ENCODE results near the gene SELENOF. TPM values are rescaled to one million over a fixed set of nuclear protein-coding genes. Genes with fewer than 3 reads are reported as not detected.

SELENOF gene
- total RNA-seq, 3 donors from 2014 or later = 109 to 215 (median 162) TPM

DNA sequence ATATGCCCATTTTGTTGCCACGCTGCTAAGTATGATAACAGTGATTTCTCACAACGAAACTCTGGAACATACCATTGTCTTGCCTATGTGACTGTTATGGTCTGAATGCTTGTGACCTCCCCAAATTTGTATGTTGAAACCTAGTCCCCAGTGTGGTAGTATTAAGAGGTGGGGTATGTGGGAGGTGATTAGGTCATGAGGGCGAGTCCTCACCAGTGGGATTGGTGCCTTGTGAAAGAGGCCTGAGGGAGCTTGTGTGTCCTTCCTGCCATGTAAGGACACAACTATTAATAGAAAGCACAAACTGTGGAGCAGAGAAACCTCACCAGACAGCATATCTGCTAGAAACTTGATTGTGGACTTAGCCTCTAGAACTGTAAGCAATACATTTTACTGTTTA, 84.6 kb downstream of the SELENOF start:
- intact Hi-C loops (cut with DNase I; ENCODE audit: low total_unique reads) = no loop called here
- DNase-seq (ENCODE audit: low spot score in 2 of 2) = no peak
- H3K4me1 ChIP-seq = no peaks in the 10 kb centered on the region
- H3K27ac ChIP-seq = no peak overlapping the region
- H3K27me3 ChIP-seq = no peaks in the 10 kb centered on the region
- no peak overlapping the region for H3K4me3 ChIP-seq
- no peak for TF ChIP-seq POLR2AphosphoS5 (IDR thresholded peaks at IDR 0.05)
- no peak for TF ChIP-seq POLR2A (IDR thresholded peaks at IDR 0.05)
- TF ChIP-seq, protein P1, sequence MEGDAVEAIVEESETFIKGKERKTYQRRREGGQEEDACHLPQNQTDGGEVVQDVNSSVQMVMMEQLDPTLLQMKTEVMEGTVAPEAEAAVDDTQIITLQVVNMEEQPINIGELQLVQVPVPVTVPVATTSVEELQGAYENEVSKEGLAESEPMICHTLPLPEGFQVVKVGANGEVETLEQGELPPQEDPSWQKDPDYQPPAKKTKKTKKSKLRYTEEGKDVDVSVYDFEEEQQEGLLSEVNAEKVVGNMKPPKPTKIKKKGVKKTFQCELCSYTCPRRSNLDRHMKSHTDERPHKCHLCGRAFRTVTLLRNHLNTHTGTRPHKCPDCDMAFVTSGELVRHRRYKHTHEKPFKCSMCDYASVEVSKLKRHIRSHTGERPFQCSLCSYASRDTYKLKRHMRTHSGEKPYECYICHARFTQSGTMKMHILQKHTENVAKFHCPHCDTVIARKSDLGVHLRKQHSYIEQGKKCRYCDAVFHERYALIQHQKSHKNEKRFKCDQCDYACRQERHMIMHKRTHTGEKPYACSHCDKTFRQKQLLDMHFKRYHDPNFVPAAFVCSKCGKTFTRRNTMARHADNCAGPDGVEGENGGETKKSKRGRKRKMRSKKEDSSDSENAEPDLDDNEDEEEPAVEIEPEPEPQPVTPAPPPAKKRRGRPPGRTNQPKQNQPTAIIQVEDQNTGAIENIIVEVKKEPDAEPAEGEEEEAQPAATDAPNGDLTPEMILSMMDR (IDR thresholded peaks at IDR 0.05) = no peak
- no peaks in the 10 kb centered on the region for H3K36me3 ChIP-seq
- H3K9me3 ChIP-seq = no peaks in the 10 kb centered on the region

DNA sequence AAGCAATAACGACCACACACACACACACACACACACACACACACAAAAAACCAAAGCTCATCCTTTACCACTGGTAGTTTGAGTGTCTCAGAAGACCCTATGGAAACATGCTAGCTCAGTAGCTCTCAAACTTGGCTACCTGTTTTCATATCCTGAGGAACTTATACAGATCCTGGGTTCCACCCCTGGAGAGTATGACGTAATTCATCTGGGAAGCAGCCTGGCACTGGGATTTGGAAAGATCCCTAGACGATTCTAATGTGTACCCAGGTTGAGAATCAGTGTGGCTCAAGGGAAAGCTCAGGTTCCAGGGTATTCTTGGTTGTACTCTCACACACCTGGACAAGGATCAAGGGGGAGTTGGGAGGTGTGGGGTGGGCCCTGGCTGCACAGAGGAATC, 85.9 kb downstream of the SELENOF start:
- Histone ChIP-seq H3K27me3 (no peaks in the 10 kb centered on the region), H3K4me1 (no peaks in the 10 kb centered on the region), H3K36me3 (no peaks in the 10 kb centered on the region), H3K27ac (no peak overlapping the region), H3K9me3 (no peaks in the 10 kb centered on the region), H3K4me3 (no peak overlapping the region)
- no peak for DNase-seq (ENCODE audit: low spot score in 2 of 2)
- TF ChIP-seq POLR2A (IDR thresholded peaks at IDR 0.05) (no peak), POLR2AphosphoS5 (IDR thresholded peaks at IDR 0.05) (no peak)
- intact Hi-C loops (cut with DNase I; ENCODE audit: low total_unique reads) = no loop called here

DNA sequence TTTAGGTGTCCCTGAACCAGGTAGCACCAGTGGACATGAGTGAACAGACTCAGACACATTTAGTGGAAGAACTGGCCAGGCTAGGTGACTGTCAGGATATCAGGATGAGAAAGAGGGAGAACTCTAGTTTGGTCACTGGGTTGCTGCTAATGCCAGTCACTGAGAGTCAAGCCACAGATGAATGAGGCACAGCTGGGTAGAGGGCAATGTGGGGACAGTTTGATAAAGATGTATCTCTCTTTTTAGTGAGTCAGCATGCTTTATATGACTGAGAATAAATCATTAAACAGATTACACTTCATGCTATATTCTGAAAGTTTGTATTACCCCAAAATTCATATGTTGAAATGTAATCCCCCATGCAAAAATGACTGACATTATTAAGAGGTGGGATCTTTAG, 87.1 kb downstream of the SELENOF start:
- intact Hi-C loops (cut with DNase I; ENCODE audit: low total_unique reads) = no loop called here
- H3K27me3 ChIP-seq = no peaks in the 10 kb centered on the region
- no peak for TF ChIP-seq POLR2A (IDR thresholded peaks at IDR 0.05)
- TF ChIP-seq, protein P1 (IDR thresholded peaks at IDR 0.05) = no peak
- TF ChIP-seq POLR2AphosphoS5 (IDR thresholded peaks at IDR 0.05) = no peak
- H3K36me3 ChIP-seq = no peaks in the 10 kb centered on the region
- DNase-seq (ENCODE audit: low spot score in 2 of 2) = no peak
- H3K27ac ChIP-seq = no peak overlapping the region
- H3K9me3 ChIP-seq = no peaks in the 10 kb centered on the region
- H3K4me3 ChIP-seq = no peak overlapping the region
- H3K4me1 ChIP-seq = no peaks in the 10 kb centered on the region

DNA sequence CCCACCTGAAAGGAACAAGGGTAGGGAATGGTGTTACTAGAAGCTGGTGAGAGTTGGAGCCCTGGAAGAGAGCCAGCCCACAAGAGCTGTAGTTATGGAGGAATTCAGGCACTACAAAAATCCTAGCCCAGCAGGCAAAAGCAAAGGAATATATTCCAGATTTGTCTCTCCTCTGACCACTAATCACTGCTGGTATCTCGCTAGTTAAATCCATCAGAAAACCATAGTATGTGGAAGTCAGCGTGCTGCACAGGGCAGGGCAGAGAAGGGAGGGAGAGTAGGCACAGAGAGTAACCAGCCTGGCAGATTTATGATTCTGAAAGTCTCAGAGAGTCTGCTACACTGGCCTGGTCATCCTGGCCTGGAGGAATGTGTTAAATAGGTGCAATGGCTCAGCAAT, 88.6 kb downstream of the SELENOF start:
- Histone ChIP-seq H3K9me3 (no peaks in the 10 kb centered on the region), H3K4me3 (no peak overlapping the region), H3K4me1 (no peaks in the 10 kb centered on the region), H3K27ac (no peak overlapping the region), H3K27me3 (no peaks in the 10 kb centered on the region), H3K36me3 (no peaks in the 10 kb centered on the region)
- intact Hi-C loops (cut with DNase I; ENCODE audit: low total_unique reads) = no loop called here
- TF ChIP-seq, protein P1 (IDR thresholded peaks at IDR 0.05) = no peak
- no peak for TF ChIP-seq POLR2A (IDR thresholded peaks at IDR 0.05)
- no peak for TF ChIP-seq POLR2AphosphoS5 (IDR thresholded peaks at IDR 0.05)
- no peak for DNase-seq (ENCODE audit: low spot score in 2 of 2)

DNA sequence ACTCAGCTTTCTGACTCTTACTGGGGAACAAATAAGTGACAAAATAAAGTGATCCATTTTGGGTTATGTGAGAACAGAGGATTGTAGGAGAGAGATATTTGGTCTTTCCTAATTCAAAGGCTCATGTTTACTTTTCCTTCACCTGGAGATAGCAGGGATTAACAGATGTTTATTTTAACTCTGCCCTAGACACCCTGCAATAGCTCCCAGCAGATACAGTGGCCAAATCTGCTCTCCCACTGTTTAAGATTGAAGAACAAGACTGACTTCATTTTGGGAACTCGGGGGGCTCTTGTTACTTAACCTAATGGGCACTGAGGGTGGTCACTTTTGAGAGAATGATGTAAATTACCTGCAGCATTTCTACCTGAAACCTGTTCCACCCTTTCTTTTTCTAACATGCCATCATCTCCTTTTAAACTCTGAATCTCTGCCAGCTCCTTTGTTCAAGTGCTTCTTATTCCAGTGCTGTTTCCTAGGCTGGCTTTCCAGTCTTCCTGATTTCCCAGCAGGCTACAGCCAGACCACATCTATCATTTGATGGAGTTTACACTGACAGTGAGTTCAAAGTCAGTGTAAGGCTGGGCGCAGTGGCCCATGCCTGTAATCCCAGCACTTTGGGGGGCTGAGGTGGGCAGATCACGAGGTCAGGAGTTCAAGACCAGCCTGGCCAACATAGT, 90.0 kb downstream of the SELENOF start:
- TF ChIP-seq POLR2AphosphoS5 (IDR thresholded peaks at IDR 0.05) (no peak), POLR2A (IDR thresholded peaks at IDR 0.05) (no peak)
- TF ChIP-seq, protein P1 (IDR thresholded peaks at IDR 0.05) = no peak
- DNase-seq (ENCODE audit: low spot score in 2 of 2) = no peak
- H3K4me3 ChIP-seq = no peak overlapping the region
- no peaks in the 10 kb centered on the region for H3K4me1 ChIP-seq
- intact Hi-C loops (cut with DNase I; ENCODE audit: low total_unique reads) = no loop called here
- no peaks in the 10 kb centered on the region for H3K36me3 ChIP-seq
- no peaks in the 10 kb centered on the region for H3K9me3 ChIP-seq
- H3K27ac ChIP-seq = no peak overlapping the region
- no peaks in the 10 kb centered on the region for H3K27me3 ChIP-seq

All from breast epithelium (tissue), 4 donors.